GM23338 (cell line): ENCODE results near the gene OR2B6. TPM values are rescaled to one million over a fixed set of nuclear protein-coding genes. Genes with fewer than 3 reads are reported as not detected.
"Not testable (repeated sequence)": the region's sequence is repeated elsewhere in the genome, so short reads cannot be mapped to it uniquely, and the experiment has no call there.

Experiments
- ATAC-seq: fragments of 200-7000 bp; cut with Tn5 transposase; 3 replicates; pipeline ENCODE4 v1.9.1; 2020
- DNase-seq: peaks from one replicate; pipeline ENCODE4 v3.0.0-alpha.2; 2015; ENCODE audit warnings: low spot score
- H2AFZ ChIP-seq: fragments of 200-600 bp; sonication (generic); 2 replicates; pipeline ENCODE4 v1.8.0; 2016; ENCODE audit warnings: antibody characterized with exemption, mild to moderate bottlenecking, moderate library complexity
- H3F3A ChIP-seq: fragments of 200-600 bp; sonication (generic); replicated peaks from 2 replicates; pipeline ENCODE4 v1.8.0; 2017; ENCODE audit warnings: antibody characterized with exemption, mixed run types, low read depth
- H3K27ac ChIP-seq: fragments of 200-600 bp; sonication (generic); 2 replicates; pipeline ENCODE4 v1.6.1; 2016; ENCODE audit warnings: low read depth
- H3K27me3 ChIP-seq: fragments of 200-600 bp; sonication (generic); 2 replicates; pipeline ENCODE4 v1.8.0; 2016; ENCODE audit warnings: mild to moderate bottlenecking, mixed run types, moderate library complexity; ENCODE audit not compliant: insufficient read depth
- H3K36me3 ChIP-seq: fragments of 200-600 bp; sonication (generic); 2 replicates; pipeline ENCODE4 v1.8.0; 2016; ENCODE audit warnings: mild to moderate bottlenecking; ENCODE audit not compliant: insufficient read depth
- H3K4me1 ChIP-seq: fragments of 200-600 bp; sonication (generic); 2 replicates; pipeline ENCODE4 v1.8.0; 2016; ENCODE audit warnings: mild to moderate bottlenecking, moderate library complexity; ENCODE audit not compliant: insufficient read depth
- H3K4me2 ChIP-seq: fragments of 200-600 bp; sonication (generic); 2 replicates; pipeline ENCODE4 v1.7.1; 2017; ENCODE audit warnings: mixed run types
- H3K4me3 ChIP-seq: fragments of 200-600 bp; sonication (generic); 2 replicates; pipeline ENCODE4 v1.6.1; 2016; ENCODE audit warnings: mixed run types
- H3K79me2 ChIP-seq: fragments of 200-600 bp; sonication (generic); replicated peaks from 2 replicates; pipeline ENCODE4 v1.8.0; 2017; ENCODE audit warnings: mild to moderate bottlenecking; ENCODE audit not compliant: insufficient read depth
- H3K9me2 ChIP-seq: fragments of 200-600 bp; sonication (generic); 2 replicates; pipeline ENCODE4 v1.8.0; 2017; ENCODE audit not compliant: insufficient read depth
- H4K20me1 ChIP-seq: fragments of 200-600 bp; sonication (generic); replicated peaks from 2 replicates; pipeline ENCODE4 v1.8.0; 2017; ENCODE audit warnings: mild to moderate bottlenecking; ENCODE audit not compliant: insufficient read depth
- H3K27ac Mint-ChIP-seq: 2 replicates; pipeline ENCODE4 v1.8.0; 2020; ENCODE audit warnings: inconsistent platforms, mild to moderate bottlenecking, moderate library complexity, mixed read lengths
- H3K27me3 Mint-ChIP-seq: 3 replicates; pipeline ENCODE4 v1.8.0; 2022; ENCODE audit warnings: low read depth, mild to moderate bottlenecking, moderate library complexity, mixed read lengths, inconsistent platforms; ENCODE audit not compliant: insufficient read depth, poor library complexity
- H3K36me3 Mint-ChIP-seq: 3 replicates; pipeline ENCODE4 v1.8.0; 2021; ENCODE audit warnings: low read depth, mild to moderate bottlenecking, inconsistent platforms, moderate library complexity, mixed read lengths
- H3K4me1 Mint-ChIP-seq: 3 replicates; pipeline ENCODE4 v1.8.0; 2020; ENCODE audit warnings: mild to moderate bottlenecking, inconsistent platforms, mixed read lengths
- H3K4me3 Mint-ChIP-seq: 3 replicates; pipeline ENCODE4 v1.8.0; 2021; ENCODE audit warnings: moderate library complexity, mild to moderate bottlenecking, inconsistent platforms, mixed read lengths
- H3K9me3 Mint-ChIP-seq: 3 replicates; pipeline ENCODE4 v1.8.0; 2020; ENCODE audit warnings: moderate library complexity, mild to moderate bottlenecking, inconsistent platforms, mixed read lengths
- CREB1 ChIP-seq: fragments of 250-450 bp; sonication (Bioruptor Pico); IDR thresholded peaks from 2 replicates; pipeline ENCODE4 v1.5.0; 2020; ENCODE audit warnings: low read depth, mild to moderate bottlenecking, moderate library complexity
- CTCF ChIP-seq, 2 experiments: fragments of 200-600 bp in 1 of 2; sonication (generic) in 1 of 2; conservative IDR thresholded peaks; 2 replicates each; pipeline versions ENCODE4 v1.5.1 to v1.6.1; 2016 to 2017; ENCODE audit warnings: antibody characterized with exemption in 2 of 2, low read depth in 2 of 2, mild to moderate bottlenecking in 2 of 2, moderate library complexity in 1 of 2
- EZH2 ChIP-seq: fragments of 200-600 bp; sonication (generic); IDR thresholded peaks from one replicate; pipeline ENCODE4 v1.8.0; 2017; ENCODE audit warnings: antibody characterized with exemption, mild to moderate bottlenecking, low read depth; ENCODE audit not compliant: unreplicated experiment
- JUNB ChIP-seq: IDR thresholded peaks from one replicate; pipeline ENCODE4 v1.6.1; 2016; ENCODE audit warnings: antibody characterized with exemption; ENCODE audit not compliant: unreplicated experiment
- NANOG ChIP-seq: IDR thresholded peaks from 2 replicates; pipeline ENCODE4 v1.6.1; 2016; ENCODE audit warnings: antibody characterized with exemption, borderline replicate concordance
- POLR2AphosphoS5 ChIP-seq: IDR thresholded peaks from 2 replicates; pipeline ENCODE4 v1.6.1; 2016; ENCODE audit warnings: antibody characterized with exemption, low read depth
- REST ChIP-seq: IDR thresholded peaks from one replicate; pipeline ENCODE4 v1.6.1; 2018; ENCODE audit warnings: antibody characterized with exemption; ENCODE audit not compliant: unreplicated experiment
- ZNF114 ChIP-seq: fragments of 250-450 bp; sonication (Bioruptor Pico); IDR thresholded peaks from 2 replicates; pipeline ENCODE4 v1.5.0; 2020; ENCODE audit warnings: mild to moderate bottlenecking, moderate library complexity
- ZNF331 ChIP-seq: fragments of 250-450 bp; sonication (Bioruptor Pico); IDR thresholded peaks from 2 replicates; pipeline ENCODE4 v1.5.0; 2020; ENCODE audit warnings: low read depth, mild to moderate bottlenecking, moderate library complexity
- polyA plus RNA-seq: library from polyadenylated mRNA; unstranded; fragments of >200 nt; fragmentation: Nextera tagmentation; extraction: Ambion mirVana; gene quantifications from 2 replicates; pipeline ENCODE4 v1.2.1, GENCODE V29; 2016
- total RNA-seq: library from RNA; depleted of rRNA; stranded (reverse); fragments of >200 nt; shearing (Covaris generic); gene quantifications from 2 replicates; pipeline ENCODE4 v1.2.3, GENCODE V29; 2014

OR2B6 gene
- total and polyA plus RNA-seq, 2 experiments from 2014 or later: 0.45 TPM; not detected in 1

- TF ChIP-seq REST (no peak), CREB1 (CRISPR knock-in tag) (no peak), NANOG (no peak), ZNF114 (no peak), CTCF (conservative IDR thresholded peaks at IDR 0.05; ENCODE audit: low read depth in 2 of 2) (no peak), POLR2AphosphoS5 (no peak), JUNB (no peak), EZH2 (no peak), ZNF331 (CRISPR knock-in tag) (no peak)
Measured at GRCh38 chr6:27924179-27924578, 32.9 kb upstream of the OR2B6 start (continued).

- H3K4me2 ChIP-seq, H3K27me3 Mint-ChIP-seq, H3K4me3 ChIP-seq, H3K36me3 ChIP-seq, ATAC-seq, H3K4me1 Mint-ChIP-seq, H3K4me1 ChIP-seq, H2AFZ ChIP-seq, H3K79me2 ChIP-seq, H3K27me3 ChIP-seq, H3K27ac ChIP-seq, H3K4me3 Mint-ChIP-seq, H3F3A ChIP-seq, H3K27ac Mint-ChIP-seq, H3K9me2 ChIP-seq, H4K20me1 ChIP-seq, DNase-seq: not testable (repeated sequence)
- Mint-ChIP-seq H3K36me3 (peaks cover 19% of the 10 kb centered on the region), H3K9me3 (peaks cover 27% of the 10 kb centered on the region)
Measured at GRCh38 chr6:27928041-27928440, 29.0 kb upstream of the OR2B6 start.

GRCh38 chr6:27929930-27930329 lies 27.1 kb upstream of the OR2B6 start:
- H3K27ac ChIP-seq, H4K20me1 ChIP-seq, H3K9me2 ChIP-seq, H3K27me3 ChIP-seq, H3K4me1 Mint-ChIP-seq, H2AFZ ChIP-seq, H3K4me1 ChIP-seq, ATAC-seq, H3K4me3 Mint-ChIP-seq, H3F3A ChIP-seq, H3K27me3 Mint-ChIP-seq, H3K27ac Mint-ChIP-seq, H3K4me2 ChIP-seq, DNase-seq, H3K4me3 ChIP-seq, H3K79me2 ChIP-seq, H3K36me3 ChIP-seq: not testable (repeated sequence)
- Mint-ChIP-seq H3K36me3 (peaks cover 19% of the 10 kb centered on the region), H3K9me3 (peaks cover 27% of the 10 kb centered on the region)
